HG03039 (cell line): ENCODE results near the gene CIAO2B.

ENCODE experiments used
- ATAC-seq: cut with Tn5 transposase; IDR thresholded peaks from one replicate; pipeline ENCODE4 v1.9.1; 2021; ENCODE audit warnings: mild to moderate bottlenecking, moderate library complexity; ENCODE audit not compliant: unreplicated experiment

The CIAO2B gene

DNA sequence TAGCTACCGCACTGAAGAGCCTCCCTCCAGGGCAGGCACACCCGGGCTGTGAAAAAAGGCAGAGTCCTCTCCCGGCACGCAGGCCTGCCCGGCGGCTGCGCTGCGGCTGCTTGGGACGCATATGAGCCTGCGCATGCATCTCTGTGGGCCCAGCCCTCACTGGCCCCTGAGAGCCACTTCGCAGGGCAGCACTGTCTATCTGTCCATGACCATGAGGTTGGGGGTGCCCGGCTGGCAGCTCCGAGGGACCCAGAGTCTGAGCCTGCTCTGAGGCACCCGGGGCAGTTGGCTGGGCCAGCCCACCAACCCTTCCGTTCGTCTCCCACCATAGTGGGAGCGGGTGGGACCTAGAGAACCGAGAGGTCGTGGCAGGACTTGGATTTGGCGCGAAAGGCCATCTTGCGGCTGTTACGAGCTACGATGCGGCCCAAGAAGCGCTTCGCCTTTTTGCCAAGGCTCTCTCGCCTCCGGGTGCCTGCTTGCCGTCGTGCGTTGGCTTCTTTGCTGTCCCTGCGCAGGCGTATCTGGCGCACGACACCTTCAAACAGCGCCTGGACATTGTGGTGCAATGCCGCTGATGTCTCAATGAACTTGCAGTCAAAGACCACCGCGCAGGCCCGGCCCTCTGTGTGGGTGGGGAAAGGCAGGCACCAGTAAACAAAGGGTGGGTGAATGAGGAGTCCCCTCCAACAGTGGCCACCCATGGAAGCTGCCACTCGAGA is 12.3 kb downstream of the CIAO2B start:
- ATAC-seq: no peak

DNA sequence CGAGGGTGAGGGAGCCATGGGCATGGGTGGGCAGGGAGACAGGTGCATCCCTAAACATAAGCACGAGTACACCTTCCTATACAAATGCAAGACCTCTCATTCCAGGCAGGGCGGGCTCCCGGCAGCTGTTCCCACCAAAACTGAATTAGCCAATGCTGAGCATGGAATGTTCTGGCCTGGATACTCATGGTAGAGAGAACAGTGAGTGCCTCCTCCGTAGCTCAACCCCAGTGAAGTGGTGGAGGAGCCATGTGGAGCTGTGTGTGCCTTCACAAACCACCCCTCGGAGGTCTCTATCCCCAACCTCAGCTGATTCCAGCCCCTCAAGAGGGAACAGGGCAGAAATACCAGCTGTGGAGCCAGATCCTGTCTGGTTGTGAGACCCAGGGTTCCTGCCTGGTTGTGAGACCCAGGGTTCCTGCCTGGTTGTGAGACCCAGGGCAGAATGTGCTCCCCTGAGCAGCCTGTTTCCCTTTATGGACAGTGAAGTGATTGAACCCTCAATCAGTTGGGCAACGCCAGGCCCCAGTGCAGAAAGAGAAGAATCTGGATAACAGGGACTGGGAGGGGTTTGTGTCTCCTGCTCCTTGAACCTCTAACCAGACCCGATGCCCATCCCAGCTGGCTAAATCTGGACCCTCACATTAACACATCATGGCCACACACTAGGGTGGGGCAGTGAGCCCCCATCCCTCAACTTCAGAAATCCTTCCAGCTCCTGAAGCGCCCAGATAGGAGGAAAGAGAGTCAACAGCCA is 13.1 kb downstream of the CIAO2B start:
- no peak for ATAC-seq

DNA sequence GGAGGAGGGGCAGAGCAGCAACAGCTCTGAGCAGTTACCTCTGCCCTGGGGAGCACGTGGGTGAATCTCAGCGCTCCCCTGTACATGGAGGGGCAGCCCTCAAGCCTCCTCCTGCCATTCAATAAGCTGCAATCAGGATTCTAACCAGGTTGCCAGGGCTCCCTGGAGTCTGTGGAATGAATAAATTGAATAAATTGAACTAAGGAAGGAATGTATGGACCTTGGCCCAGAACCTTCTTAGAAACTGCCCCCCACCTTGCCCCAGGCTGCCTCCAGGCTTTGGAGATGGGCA is 14.0 kb downstream of the CIAO2B start:
- ATAC-seq: no peak

DNA sequence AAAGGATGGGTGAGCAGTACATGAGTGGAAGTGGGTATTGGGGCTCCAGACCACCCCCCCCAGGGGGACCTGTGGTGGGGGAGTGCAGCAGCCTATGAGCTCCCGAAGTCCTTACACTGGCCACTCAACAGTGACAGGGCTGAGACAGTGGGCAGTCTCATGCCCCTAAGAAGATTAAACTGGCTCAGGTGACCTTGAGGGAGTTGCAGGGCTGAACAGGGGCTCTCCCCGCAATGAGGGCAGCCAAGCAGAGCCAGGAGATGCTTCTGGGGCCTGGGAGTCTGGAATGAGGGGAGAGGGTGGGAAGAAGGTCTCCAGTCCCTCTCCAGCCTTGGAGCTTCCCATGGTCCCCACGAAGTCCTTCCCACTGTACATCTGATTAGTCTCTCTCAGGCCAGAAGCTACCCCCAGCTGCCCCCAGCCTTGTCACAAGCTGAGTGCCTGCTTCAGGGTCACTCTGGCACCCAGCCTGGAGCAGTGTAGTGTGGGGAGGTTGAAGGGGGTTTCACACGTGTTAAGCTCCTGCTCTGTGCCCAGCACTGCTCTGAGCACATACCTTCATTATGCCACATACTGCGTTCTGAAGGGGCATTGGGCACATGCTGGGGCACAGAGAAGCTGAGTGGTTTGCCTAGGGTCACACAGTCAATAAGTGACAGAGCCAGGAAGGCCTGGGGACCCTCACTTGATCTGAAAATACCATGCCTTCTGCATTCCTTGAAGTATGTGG is 14.5 kb downstream of the CIAO2B start:
- ATAC-seq: no peak

DNA sequence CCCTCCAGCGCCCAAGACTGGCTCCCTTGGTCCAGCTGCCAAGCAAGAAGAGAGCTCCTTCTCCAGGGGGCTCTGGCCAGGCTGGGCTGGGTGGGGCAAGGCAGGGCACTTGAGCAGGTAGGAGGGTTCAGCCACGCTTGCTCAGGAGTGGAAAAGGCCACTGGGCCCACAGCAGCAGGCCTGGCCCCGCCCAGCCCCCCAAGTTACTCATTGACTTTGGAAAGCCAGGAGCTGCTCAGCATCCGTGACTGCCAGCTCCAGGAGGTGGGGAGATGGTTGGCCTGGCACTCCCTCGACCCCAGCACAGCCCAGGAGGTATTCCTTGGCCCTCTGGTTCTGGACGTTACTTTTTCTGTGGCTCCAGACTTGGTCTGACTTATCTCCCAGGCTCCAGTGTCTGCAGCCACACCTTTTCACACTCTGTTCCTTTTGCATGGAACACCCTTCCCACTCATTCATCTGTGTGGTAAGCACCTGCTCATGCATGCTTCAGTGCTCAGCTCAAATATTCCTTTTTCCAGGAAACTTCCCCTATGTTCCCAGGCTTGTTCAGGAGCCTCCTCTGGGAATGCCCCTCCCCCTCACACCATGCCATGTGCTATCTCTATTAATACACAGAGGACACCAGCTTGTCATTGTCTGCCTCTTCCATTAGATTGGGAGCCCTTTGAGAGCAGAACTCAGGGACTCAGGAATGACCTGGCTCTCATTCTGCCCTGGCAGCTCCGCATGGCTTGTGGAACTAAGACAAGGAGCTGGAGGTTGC is 15.2 kb downstream of the CIAO2B start, which contains the start of gene CDH16:
Gene CDH16, minus strand, starts transcription at position 83 of the 766 bp plus-strand sequence. CDS start 820 bp downstream, outside the sequence.
- no peak for ATAC-seq

DNA sequence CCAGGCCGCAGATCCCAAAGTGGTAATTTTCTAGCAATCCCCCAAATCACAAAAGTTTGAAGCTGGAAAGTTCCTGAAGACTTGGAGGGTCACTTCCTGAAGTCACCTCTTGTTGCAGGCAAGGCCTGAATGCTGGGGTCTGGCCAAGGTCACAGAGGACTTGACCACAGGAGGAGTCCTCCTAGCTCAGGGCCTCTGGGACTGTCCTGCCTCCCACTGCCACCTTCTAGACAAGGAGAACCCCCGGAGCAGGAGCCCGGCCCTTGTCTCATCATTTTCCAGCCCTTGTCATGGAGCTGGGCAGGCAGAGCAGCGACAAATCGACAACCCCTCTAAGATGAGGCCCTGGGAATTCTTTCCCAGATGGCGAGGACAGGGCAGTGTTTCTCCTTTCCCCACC is 15.8 kb downstream of the CIAO2B start:
- no peak for ATAC-seq

DNA sequence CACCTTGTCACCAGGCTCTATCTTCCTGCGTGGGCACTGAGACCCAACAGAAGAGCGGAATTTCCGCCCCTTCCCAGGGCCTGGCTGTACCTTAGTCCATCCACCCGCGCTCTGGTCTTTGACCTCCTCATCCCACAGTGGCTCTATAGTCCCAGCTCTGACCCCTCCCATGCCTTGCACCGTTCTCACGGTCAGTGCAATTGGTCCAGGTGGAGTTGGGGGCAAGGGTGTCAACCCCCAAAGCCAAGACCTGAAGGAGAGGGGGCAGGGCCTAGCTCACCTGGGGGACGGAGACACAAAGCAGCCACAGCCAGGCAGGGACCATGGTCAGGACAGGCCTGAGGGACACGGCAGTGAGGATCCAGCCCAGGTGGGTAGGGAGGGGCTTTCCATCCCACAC is 16.5 kb downstream of the CIAO2B start:
- ATAC-seq: no peak

DNA sequence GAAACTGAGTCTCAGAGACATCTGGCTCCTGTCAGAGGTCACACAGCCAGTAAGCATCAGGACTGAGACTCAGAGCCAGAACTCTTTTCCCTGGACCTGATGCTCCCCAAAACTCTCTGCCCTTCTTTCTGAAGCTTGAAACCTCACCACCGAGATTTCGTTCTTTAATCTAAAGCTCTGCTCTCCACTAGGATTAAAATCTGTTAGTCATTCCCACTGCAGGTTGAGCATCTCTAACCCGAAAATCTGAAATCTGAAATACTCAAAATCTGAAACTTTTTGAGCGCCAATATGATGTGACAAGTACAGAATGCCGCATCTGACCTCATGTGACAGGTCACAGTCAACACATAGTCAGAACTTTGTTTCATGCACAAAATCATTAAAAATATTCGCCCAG is 17.7 kb downstream of the CIAO2B start:
- ATAC-seq: no peak

GRCh38 chr16:66915041-66915440 is 19.2 kb downstream of the CIAO2B start:
- no peak for ATAC-seq

GRCh38 chr16:66914541-66914940 is 19.7 kb downstream of the CIAO2B start:
- ATAC-seq: no peak

- ATAC-seq: no peak
Measured at GRCh38 chr16:66913711-66914110, 20.5 kb downstream of the CIAO2B start.

DNA sequence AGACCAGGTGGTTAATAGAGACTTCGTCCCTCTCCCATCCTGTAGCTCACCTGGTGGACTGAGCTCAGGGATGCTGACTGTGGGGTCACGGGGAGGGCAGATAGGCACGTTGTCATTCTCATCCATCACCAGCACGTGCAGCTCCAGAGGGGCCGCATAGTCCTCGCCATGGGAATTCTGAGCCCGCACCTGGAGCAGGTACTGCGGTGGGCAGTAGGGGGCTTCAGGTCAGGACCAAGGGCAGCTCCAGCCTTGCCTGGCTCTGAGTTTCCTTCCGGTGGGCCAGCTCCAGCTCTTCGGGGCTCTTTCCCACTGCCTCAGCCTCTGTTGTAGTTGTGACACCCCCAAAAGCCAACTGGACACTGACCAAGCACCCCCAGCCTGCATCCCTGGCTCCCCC is 21.1 kb downstream of the CIAO2B start:
- no peak for ATAC-seq

DNA sequence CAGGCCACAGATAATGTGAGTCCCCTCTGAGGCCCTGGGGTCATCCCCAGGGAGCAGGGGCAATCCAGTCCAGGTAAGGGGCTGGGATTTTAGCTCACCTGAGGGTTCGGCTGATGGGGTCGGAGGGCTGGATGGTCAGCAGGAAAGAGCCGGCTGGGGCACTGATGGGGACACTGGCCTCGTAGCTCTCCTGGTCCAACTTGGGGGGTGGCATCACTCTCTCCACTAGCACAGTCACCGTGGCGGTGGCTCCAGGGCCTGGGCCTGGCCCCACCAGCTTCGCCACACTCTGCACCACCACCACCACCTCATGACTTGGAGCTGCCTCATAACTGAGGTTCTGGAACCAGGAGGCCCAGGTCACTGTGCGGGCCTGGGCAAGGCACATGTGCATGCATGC is 22.4 kb downstream of the CIAO2B start:
- no peak for ATAC-seq

- no peak for ATAC-seq
Measured at GRCh38 chr16:66911112-66911511, 23.1 kb downstream of the CIAO2B start.

DNA sequence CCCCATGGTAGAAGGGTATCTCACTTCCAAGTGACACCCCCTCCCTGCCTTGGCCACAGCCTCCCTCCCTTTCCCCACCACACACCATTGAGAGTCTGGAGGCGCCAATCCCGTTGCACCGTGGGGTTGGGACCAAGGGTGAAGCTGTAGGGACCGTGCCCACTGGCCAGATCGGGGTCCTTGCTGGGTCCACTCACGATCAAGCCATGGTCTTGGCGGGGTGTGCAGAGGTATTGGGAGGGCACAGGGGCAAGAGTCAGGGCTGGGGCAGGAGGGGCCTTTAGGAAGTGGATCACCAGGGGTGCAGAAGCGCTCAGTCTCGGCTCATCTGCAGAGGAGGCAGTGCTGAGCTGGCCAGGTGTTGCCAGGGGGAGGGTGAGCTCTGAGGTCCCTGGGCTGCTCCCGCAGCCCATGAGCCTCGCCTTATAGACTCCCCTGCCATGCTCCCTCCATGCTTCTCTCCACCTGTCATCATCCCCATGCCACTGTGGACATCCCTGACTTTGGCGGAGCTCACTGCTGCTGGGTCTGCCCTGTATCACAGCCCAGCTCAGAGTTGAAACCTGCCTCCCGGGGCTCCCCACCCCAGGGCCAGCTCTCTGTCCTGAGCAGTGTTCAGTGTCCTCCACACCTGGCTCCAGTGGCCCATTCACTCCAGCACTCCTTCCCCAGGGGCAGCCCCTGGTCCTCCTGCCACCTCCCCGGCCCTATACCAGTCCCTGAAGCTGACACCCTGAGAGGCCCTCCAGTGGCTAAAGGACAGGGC is 23.8 kb downstream of the CIAO2B start:
- ATAC-seq: no peak

GRCh38 chr16:66908762-66909559 is 25.2 kb downstream of the CIAO2B start:
- ATAC-seq: no peak

DNA sequence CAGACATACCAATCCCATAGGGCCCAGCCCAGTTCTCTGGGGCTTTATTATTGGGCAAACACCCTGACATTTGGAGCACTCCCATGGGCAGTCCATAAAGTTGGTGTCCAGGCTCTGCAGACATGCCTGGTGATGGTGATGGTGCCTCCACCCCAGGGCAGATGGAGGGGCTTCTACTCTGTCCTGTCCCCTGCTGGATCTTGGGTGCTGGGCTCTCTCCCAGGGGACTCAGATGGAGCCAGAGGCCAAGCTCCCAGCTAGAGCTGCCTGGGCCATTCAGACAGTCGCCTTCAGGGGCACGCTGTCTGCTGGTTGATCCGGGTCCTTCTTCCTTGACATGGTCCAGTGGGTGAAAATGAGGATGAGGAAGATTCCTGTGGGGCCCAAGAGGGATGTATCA is 26.1 kb downstream of the CIAO2B start:
- no peak for ATAC-seq

DNA sequence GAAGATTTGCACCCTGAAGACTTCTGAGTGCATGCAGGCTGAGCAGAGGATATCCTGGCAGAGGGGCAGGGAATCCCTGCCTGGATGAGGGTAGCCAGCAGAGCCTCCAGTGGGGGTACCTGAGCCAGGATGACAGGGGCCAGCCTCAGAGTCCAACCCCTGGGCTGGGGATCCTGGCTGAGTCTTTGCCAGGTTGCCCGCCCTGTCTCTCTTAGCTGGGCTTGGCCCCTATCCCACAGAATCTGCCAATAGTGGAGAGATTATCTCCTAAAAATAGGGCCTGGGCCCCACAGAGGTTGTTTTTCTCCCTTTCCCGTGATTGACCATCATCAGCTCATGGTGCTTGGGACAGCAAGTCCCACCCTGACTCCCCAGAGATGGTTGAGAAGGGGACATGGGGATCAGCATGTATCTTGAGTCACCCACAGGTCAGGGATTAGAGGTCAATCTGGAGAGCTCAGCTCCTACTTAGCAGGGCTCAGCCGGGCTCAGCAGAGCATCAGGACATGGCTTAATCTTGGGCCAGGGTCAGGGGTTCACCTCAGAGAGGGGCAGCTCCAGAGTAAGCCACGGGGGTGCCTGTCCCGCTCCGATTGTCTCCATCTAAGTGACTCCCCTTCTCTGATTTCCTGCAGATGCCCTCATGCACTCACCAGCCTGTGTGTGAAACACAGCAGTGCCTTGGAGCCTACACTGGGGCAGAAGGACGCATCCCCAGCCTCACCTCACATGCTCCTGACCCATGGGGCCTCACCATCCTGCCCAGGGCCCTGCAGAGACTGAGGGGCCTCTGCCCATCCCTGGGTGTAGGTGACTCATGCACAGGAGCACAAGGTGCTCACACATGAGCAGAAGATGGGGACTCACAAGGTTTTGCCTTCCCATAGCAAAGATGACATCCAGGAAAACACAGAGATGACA is 27.0 kb downstream of the CIAO2B start:
- no peak for ATAC-seq
